GM12875 (cell line): ENCODE measurements around the gene AP2A1.

Experiments
- H3K4me3 ChIP-seq: one replicate; pipeline ENCODE4 v1.5.1; 2011; ENCODE audit warnings: low read depth, low read length, control low read depth
- TF ChIP-seq, protein P1 (sequence below): IDR thresholded peaks from 2 replicates; pipeline ENCODE4 v1.5.1; 2011; ENCODE audit warnings: low read depth, mild to moderate bottlenecking, control low read depth, inconsistent platforms, low read length, moderate library complexity, borderline replicate concordance; ENCODE audit not compliant: insufficient read depth

Gene AP2A1

DNA sequence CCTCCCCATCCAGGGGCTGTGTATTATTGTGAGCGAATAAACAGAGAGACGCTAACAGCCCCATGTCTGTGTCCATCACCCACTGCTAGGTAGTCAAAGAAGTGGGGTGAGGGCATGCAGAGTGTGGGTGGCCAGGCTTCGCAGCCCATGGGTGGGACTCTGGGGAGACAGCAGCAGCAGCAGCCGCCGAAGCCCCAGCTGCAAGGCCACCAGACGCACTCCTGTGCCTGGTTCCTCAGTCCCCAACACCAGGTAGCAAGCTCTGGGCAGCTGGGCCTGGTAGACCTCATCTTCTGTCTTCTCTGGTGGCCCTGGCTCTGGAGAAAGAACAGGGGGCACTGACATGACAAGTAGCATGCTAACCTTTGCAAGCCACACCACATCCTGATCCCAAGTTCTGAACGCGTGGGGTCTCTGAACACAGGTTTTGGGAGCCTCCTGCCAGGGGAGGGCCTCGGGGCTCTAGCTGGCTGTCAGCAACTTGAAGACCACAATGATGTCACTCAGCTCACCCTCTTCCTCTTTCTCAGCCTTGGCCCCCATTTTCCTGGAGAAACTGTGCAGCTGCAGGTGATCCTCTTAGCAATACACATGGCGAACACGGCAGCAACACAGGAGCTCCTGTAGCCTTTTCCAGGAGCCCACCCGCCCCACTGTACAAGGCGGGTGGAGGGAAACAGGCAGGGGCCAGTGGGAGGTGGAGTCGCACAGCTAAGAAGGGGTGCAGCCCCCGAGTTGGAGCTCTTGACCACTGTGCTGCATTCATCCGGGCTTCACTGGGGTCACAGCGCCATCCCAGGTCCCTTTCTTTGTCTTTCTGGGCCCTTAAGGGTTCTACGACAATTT lies 40.5 kb downstream of the AP2A1 start:
- no peak overlapping the region for H3K4me3 ChIP-seq

DNA sequence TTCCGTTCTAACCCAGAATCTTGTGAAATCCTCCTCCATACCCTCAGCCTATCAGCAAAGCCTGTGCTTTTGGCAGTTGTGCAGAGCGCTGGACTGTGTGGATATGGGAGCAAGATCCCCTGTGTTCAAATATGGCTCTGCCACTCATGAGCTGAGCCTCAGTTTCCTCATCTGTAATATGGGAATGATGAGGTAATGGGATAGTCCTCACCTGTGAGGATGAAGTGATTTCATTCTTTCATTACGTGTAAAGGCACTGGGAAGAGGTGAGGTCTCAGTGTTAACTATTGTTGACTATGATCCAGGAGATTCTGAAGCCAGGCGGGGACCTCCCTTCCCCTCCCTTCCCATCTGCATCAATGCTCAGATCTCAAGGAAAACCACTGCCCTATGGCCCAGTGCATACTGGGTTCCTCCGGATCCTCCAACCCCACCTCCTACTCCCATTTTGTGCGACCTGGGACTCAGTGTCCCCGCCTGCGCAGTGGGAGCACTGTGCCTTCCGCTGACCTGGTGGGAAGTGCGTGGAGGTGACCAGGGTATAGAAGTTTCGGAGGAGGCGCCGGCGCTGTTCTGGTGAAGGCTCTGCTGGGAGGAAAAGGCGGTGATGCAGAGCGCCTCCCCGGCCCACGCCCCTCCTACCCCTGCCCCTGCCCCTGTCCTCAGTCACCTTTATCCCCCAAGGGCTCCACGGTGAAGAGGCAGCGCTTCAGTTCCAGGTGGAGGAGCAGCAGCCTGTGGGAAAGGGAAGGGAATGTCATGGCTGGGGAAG lies 41.3 kb downstream of the AP2A1 start:
- TF ChIP-seq, protein P1, sequence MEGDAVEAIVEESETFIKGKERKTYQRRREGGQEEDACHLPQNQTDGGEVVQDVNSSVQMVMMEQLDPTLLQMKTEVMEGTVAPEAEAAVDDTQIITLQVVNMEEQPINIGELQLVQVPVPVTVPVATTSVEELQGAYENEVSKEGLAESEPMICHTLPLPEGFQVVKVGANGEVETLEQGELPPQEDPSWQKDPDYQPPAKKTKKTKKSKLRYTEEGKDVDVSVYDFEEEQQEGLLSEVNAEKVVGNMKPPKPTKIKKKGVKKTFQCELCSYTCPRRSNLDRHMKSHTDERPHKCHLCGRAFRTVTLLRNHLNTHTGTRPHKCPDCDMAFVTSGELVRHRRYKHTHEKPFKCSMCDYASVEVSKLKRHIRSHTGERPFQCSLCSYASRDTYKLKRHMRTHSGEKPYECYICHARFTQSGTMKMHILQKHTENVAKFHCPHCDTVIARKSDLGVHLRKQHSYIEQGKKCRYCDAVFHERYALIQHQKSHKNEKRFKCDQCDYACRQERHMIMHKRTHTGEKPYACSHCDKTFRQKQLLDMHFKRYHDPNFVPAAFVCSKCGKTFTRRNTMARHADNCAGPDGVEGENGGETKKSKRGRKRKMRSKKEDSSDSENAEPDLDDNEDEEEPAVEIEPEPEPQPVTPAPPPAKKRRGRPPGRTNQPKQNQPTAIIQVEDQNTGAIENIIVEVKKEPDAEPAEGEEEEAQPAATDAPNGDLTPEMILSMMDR: no peak
- H3K4me3 ChIP-seq: no peak overlapping the region

More for the DNA sequence above, 40.5 kb downstream of the AP2A1 start:
- TF ChIP-seq, protein P1: no peak

DNA sequence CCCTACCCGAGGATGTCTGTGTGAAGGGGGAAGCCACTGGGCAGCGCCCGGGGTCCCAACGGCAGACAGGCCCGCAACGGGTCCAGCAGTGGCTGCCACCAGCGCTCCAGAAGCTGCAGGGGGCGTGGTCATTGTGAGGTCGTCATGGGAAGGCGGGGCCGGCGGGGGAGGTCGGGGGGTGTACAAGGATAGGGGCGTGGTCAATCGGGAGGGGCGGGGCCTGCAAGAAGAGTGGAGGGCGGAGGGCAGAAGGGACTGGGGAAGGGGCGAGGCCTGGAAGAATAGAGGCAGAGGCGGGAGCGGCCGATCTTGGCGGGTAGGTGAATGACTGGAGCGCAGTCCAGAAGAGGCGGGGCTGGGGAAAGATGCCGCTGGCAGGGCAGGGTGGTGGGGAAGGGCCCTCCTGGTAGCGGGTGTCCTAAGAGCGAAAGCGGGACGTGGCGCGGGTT lies 41.9 kb downstream of the AP2A1 start:
- H3K4me3 ChIP-seq: peak overlapping the region; percentile 28
- TF ChIP-seq, protein P1: no peak

DNA sequence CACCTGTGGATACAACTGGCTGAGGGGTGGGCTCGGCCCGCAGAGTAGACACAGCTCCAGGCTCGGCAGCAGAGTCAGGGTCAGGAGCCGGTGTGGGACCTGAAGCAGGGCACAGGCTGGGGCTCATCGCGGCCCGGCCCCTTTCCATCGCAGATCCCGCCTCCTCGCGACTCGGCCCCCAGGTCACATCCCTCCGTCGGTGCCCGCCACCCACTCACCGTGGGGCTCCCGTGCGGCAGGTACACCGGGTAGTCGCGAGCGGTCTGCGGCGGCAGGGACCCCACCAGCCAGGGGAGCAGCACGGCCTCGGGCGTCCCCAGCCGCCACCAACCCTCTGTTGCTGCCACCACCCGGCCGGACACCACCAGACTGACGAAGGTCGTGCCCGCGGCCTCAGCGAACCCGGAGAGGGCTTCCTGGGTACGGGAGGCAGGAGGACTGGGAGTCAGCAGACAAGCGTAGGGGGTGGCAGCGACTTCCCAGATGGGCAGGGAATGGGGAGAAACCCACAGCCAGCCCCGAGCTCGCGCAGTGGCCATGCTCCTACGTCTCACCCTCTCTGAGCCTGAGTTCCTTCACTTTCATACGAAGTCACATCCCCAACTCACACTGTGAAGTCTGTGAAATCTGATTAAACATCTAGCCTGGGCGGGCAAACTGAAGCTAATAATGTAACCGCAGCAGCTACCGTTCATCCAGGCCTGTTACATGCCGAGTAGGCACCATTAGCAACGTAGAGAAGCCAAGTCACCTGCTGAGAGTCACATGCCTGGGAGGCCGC lies 42.5 kb downstream of the AP2A1 start:
- peak overlapping the region; percentile 28 for H3K4me3 ChIP-seq

DNA sequence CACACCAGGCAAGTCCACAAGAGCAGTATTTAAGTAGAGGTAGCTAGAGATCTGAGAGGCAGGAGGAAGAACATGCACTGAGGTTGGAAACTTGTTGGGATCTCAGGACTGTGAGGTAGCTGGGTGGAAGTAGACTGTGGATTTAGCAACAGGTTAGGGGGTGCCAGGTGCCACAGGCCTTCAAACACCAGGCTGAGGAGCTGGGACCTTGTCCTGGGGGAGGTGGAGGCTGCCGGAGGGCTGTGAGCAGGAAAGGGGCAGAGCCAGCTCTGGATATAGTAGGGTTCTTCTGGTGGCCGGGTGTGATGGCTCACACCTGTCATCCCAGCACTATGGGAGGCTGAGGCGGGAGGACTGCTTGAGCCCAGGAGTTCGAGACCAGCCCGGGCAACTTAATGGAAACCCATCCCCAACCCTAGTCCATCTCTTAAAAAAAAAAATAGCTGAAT lies 43.2 kb downstream of the AP2A1 start:
- TF ChIP-seq, protein P1: no peak
- no peak overlapping the region for H3K4me3 ChIP-seq

More for the DNA sequence above, 42.5 kb downstream of the AP2A1 start:
- TF ChIP-seq, protein P1: no peak

DNA sequence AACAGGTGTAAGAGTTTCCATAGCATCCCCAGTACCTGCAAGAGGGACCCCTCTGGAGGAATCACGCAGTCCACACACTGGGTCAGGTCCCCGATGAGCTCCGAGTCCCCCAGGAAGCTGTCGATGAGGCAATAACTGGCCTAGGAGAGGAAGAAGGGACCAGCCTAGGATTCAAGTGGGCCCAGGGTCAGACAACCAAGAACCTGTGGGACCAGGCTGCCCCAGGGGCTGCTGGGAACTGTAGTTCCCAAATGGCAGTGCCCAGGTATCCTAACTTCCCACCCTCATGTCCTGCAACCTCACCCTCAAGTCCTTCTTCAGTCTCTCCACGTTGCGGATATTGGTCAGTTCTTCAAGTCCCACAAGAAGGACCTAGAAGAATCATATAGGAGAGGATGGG lies 44.5 kb downstream of the AP2A1 start:
- H3K4me3 ChIP-seq: no peak overlapping the region
- TF ChIP-seq, protein P1: no peak
